Renal cortical epithelial cell (primary cell): ENCODE results near the gene SLC30A2. TPM values are rescaled to one million over a fixed set of nuclear protein-coding genes. Genes with fewer than 3 reads are reported as not detected.

ENCODE experiments used
- DNase-seq: peaks from one replicate; pipeline ENCODE4 v3.0.0-alpha.2; 2011; ENCODE audit warnings: low read depth
- total RNA-seq: library from RNA; depleted of rRNA; stranded (reverse); fragments of >200 nt; gene quantifications from 2 replicates; pipeline ENCODE4 v1.2.3, GENCODE V29; 2014

Gene SLC30A2
- total RNA-seq, 1 donor from 2014 or later, result 1.1 TPM

DNA sequence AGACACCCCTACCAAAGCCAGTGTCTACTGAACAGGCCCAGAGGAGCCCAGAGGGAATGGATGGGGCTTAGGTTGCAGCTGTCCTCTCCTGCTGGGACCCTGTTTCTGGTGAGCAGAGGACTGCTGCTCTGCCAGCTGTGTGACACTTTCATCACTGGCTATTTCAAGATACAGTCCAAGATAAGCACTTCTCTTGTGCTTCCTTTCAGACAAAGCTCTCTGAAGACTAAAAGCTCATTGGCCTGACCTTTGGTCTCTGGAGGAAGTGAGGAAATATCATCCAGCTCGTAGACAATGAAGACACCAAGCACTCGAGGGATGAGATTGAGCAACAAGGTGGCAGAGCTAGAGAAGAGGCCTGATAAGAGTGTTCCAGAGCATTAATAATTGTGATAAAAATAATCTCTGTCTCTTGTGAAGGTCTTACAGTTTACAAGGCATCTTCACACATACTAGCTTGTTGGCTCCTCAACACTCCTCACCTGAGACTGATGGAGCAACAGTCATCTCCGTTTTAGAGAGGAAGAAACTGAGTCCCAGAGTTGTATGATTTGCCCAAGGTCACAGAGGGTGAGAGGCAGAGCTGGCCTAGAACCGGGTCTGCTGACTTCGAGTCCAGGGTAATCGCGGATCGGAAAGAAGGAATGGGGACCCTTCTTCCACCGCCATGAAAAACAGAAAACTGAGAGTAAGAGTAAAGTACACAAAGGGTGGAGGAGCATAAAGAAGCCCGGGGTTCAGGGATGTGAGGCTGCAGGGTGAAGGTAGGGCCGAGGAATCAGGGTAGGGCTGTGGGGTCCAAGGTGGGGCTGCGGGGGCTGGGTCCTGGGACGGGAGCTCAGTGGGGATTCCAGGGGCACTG is 48.7 kb downstream of the SLC30A2 start:
- DNase-seq, result peak; percentile 70

DNA sequence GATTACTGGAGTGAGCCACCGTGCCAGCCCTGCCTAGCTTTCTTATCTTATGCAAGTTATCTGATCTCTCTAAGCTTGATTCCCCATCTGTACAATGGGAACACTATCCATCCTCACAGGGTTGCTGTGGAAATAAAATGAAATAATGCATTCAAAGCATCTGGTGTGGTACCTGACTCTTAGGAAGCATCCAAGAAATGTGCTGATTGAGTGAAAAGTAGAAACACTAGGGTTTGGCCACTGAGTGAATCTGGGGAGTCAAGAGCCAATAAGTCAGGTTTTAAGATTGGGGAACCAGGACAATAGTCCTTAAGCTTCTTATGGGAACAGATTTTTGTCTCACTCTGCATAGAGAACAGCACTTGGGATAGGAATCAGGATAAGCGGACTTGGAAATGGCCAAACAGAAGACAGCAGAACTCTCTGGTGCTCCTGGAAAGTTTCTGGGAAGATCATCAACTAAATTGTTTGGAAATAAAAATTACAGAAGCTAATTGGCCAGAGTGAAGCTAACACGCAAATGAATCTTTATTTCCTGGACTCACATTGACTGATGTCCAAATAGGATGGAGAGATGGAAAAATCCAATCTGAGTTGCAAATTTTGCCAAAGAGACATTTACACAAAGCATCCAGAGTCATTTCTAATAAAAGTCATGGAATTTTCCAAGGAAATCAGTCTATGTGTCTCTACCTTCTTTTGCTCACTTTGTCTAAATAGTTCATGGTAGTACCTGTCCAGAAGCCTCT is 51.3 kb downstream of the SLC30A2 start:
- no peak for DNase-seq

DNA sequence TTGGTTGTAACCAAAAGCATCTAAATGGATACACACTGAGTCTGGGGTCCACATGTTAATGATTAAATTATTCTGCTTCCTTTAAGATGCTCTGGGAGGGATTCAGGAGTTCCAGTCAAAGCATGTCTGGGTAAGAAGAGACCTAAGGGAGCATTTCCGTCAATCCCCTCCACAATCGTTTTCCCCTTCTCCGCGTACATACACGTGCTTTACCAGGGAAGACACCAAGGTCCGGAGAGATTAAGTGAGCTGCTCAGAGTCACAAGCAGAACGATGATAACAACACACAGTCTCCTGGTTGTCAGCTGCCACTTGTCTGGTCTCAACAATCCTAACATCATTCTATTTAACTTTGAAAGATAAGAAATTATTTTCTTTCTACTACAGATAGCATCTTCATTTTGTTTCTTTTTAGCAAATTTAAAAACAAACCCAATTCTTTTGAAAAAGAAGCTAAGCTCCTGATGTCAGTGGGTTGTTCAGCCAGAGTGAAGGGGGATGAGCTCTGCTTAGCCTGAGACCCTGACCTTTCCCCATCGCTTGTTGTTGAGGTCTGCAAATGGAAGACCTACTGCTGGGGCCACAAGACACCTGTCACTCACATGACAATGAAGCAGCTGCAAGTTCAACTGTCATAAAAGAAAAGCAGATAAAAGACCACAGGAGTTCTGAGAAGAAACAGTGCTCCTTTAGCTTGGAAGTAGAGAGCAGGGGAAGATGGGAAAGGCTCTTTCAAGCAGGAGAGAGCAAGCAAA is 52.5 kb downstream of the SLC30A2 start:
- DNase-seq, result no peak

DNA sequence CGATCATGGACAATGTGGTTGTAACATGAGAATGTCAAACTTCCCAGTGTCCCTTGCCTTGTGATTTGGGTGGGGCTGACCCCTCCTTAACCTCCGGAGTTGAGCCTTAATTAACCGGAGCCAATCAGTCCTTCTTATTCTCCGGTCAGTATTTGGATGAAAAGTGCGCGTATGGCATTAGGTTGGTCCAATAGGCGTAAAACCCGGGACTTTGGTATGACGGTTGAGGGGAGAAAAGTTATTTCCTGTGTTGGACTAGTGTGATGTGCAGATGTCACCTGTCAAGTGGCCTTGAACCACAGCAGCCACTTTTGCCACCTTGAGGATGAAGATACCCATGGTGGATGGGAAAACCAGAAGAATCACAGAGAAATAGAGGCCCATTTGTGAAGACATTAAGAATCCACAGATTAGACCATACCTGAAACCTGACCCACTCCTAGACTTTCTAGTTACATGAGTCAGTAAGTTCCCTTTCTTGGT is 53.2 kb downstream of the SLC30A2 start:
- DNase-seq, result no peak

DNA sequence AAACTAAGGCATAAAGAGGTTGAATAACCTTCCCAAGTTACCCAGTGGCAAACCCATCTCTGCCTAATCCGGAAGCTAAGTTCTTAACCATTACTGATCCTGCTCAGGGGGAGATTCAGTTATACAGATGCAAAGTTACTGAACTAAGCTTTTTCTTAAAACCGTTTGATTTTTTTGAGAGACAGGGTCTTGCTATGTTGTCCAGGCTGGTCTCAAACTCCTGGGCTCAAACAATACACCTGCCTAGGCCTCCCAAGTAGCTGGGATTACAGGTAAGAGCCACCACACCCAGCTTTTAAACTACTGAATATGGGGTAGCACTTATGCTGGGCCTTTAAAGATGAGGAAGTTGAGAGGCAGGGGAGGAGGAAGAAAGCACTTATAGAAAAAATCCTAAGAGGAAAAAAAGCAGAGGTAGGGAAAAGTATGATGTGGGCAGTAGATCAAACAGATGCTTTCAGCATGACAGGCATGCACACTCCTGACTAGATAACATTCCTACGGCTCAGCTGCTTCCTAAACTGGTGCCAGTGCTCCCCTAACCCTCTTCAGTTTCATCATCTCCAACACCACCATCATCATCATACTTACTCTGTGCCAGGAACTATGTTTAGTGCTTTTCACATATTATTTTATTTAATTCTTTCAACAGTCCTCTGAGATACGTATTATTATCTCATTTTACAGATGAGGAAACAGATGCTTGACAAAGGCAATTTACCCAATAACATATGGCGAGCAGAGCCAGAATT is 53.8 kb downstream of the SLC30A2 start:
- DNase-seq, result no peak

DNA sequence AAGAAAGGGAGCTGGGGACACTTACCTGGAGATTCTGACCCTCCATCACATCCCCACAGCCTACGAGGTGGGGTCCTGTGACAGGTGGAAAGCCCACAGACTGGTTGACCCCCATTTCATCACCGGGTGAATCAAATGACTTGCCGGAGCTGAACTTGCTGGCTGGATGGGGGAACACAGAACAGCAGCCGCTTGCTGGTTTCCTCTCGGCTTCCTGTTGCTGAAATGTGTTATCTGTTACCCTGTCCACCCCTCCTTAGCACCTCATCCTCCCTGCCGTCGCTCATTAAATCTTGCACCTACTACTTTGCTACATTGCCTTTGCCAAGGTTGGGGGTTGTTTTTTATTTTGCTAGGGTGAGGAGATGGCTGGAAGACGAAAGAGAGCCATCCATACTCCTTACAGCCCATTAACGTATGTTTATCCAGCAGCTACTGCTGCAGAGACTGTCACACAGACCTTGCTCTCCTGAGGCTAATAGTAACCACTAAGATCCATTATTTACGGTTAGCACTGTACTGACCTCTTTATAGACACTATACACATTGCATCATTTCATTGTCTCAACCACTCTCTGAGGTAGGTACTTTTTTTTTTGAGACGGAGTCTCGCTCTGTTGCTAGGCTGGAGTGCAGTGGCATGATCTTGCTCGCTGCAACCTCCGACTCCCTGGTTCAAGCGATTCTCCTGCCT is 55.1 kb downstream of the SLC30A2 start:
- DNase-seq, result no peak

DNA sequence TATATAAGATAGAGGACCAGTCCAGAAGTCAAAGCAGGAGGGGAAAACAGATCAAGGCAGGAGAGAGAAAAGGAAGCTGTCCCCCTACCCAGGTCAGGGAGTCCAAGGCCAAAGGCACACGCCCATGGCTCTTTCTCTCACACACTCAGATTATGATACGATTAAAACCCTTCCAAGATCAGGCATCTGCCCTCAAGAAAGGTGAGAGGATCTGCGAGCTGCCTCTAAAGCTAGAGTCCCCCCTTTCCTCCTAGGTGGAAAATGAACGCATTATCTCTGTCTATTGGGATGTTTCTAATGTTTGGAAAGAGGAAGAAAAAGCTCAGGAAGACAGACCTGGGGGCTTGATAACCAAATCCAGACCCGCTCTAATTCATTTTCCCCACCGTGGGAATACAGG is 55.7 kb downstream of the SLC30A2 start:
- DNase-seq, result no peak

DNA sequence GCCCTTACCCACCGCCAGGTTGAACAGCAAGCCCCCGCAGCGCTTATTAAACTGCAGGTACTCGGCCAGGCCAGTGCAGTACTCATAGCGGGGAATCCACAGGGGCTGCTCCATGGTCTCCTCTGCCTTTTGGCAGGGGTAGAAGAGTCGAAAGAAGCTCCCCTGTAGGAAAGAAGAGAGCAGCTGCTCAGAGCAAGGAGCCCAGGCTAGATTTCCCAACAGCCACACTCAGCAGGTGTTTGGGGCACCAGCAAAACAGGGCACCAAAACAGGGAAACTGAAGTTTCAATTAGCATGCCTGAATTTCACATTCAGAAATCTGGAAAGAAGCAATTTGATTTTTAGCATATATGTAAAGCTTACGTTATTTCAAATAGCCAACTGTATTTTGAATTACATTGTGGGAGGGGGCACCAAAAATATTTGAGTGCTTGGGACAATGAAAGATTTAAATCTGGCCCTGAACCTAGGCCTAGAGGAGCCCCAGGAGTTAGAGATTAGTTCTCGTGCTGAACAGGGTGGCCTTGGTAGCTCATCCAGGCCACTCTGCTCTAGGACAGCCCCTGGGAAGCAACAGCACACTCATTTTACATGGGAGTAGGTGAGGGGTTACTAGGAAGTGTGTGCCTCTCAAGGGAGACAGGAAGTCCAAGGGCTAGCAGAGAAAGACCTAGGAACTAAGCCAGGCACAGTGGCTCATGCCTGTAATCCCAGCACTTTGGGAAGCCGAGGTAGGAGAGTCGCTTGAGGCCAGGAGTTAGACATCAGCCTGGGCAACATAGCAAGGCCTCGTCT is 56.3 kb downstream of the SLC30A2 start:
- no peak for DNase-seq

DNA sequence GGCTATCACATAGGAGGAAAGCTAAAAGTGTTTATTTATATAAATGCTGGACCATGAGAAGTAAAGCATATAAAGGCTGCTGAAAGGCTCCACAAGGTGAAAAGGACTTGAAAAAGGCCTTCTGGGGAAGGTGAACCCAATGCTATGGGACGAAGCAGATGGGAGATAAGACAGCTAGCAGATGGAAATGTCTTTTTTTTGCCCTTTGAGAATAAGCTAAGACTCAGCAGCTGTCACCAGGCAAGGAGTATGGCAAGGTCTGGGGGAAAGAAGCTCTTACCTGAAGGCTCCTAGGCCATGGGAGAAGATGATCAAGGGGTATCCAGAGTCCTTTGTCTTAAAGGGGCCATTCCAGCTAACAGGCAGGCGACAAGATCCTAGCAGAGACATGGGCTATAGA is 58.0 kb downstream of the SLC30A2 start:
- no peak for DNase-seq

Other genes starting within 250 kb of the SLC30A2 start
- 7.3 and 38.9 TPM in 2 replicates for gene SELENON, start 245.9 kb downstream of the SLC30A2 start, total RNA-seq
- gene MTFR1L, start 226.2 kb downstream of the SLC30A2 start, total RNA-seq, result 20.1 and 40.1 TPM in 2 replicates
- 0.89 and 5.7 TPM in 2 replicates for gene AUNIP, start 186.7 kb downstream of the SLC30A2 start, total RNA-seq
- gene PAQR7, start 170.4 kb downstream of the SLC30A2 start, total RNA-seq, result 18.2 and 20.7 TPM in 2 replicates
- 69.2 and 143 TPM in 2 replicates for gene STMN1, start 139.7 kb downstream of the SLC30A2 start, total RNA-seq
- gene PAFAH2, start 48.1 kb downstream of the SLC30A2 start, total RNA-seq, result 14.8 and 18.5 TPM in 2 replicates
- gene EXTL1, start 24.3 kb downstream of the SLC30A2 start, total RNA-seq, result 0.05 TPM in 1 of 2 replicates, not detected in the other
- gene TRIM63, start 21.5 kb upstream of the SLC30A2 start, total RNA-seq, result not detected in 2 replicates
- 4.7 and 5.6 TPM in 2 replicates for gene PDIK1L, start 65.7 kb upstream of the SLC30A2 start, total RNA-seq
- not detected in 2 replicates for gene FAM110D, start 113.0 kb upstream of the SLC30A2 start, total RNA-seq
- gene C1orf232, start 122.8 kb upstream of the SLC30A2 start, total RNA-seq, result not detected in 2 replicates
- 6.7 and 15.6 TPM in 2 replicates for gene ZNF593, start 123.8 kb upstream of the SLC30A2 start, total RNA-seq
- gene ZNF593OS, start 125.7 kb upstream of the SLC30A2 start, total RNA-seq, result not detected in 2 replicates
- gene CNKSR1, start 131.4 kb upstream of the SLC30A2 start, total RNA-seq, result 5.2 and 6.4 TPM in 2 replicates
- not detected in 2 replicates for gene CATSPER4, start 144.5 kb upstream of the SLC30A2 start, total RNA-seq
- 6.6 and 9.4 TPM in 2 replicates for gene CEP85, start 188.1 kb upstream of the SLC30A2 start, total RNA-seq
- 12.8 and 17.5 TPM in 2 replicates for gene SH3BGRL3, start 234.0 kb upstream of the SLC30A2 start, total RNA-seq